NB4 (cell line): ENCODE measurements around the gene SUPT16H.
"Not testable (repeated sequence)": the region's sequence is repeated elsewhere in the genome, so short reads cannot be mapped to it uniquely, and the experiment has no call there.

Source experiments
- DNase-seq: peaks from one replicate; pipeline ENCODE4 v3.0.0; 2010; ENCODE audit warnings: low read depth
- H3K4me3 ChIP-seq: one replicate; pipeline ENCODE4 v1.5.1; 2011; ENCODE audit warnings: mild to moderate bottlenecking, low read depth, low read length, moderate library complexity
- MYC ChIP-seq: IDR thresholded peaks from 2 replicates; pipeline ENCODE4 v1.6.1; 2011; ENCODE audit warnings: low read depth, low read length
- POLR2A ChIP-seq: IDR thresholded peaks from 2 replicates; pipeline ENCODE4 v1.6.1; 2011; ENCODE audit warnings: mild to moderate bottlenecking; ENCODE audit not compliant: insufficient read length; ENCODE audit errors: extremely low read depth
- TF ChIP-seq, protein P1 (sequence below): IDR thresholded peaks from one replicate; pipeline ENCODE4 v1.5.1; 2012; ENCODE audit warnings: low read depth, low read length
- TF ChIP-seq, protein P2 (sequence below): IDR thresholded peaks from 2 replicates; pipeline ENCODE4 v1.6.1; 2011; ENCODE audit warnings: low read depth, low read length

SUPT16H gene

DNA sequence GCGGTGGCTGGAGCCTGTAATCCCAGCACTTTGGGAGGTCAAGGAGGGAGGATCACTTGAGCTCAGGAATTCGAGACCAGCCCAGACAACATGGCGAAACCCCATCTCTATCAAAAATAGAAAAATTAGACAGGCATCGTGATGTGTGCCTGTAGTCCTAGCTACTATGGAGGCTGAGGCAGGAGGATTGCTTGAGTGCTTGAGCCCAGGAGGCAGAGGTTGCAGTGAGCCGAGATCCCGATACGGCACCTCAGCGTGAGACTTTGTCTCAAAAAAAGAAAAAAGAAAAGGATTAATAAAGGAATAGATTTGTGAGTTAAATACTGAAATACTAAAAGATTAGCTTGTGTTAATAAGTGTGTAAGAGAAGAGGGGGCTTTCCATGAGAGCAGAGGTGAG, 74.6 kb downstream of the SUPT16H start:
- no peak for DNase-seq
- no peak for TF ChIP-seq POLR2A
- TF ChIP-seq, protein P1, sequence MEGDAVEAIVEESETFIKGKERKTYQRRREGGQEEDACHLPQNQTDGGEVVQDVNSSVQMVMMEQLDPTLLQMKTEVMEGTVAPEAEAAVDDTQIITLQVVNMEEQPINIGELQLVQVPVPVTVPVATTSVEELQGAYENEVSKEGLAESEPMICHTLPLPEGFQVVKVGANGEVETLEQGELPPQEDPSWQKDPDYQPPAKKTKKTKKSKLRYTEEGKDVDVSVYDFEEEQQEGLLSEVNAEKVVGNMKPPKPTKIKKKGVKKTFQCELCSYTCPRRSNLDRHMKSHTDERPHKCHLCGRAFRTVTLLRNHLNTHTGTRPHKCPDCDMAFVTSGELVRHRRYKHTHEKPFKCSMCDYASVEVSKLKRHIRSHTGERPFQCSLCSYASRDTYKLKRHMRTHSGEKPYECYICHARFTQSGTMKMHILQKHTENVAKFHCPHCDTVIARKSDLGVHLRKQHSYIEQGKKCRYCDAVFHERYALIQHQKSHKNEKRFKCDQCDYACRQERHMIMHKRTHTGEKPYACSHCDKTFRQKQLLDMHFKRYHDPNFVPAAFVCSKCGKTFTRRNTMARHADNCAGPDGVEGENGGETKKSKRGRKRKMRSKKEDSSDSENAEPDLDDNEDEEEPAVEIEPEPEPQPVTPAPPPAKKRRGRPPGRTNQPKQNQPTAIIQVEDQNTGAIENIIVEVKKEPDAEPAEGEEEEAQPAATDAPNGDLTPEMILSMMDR, result no peak
- TF ChIP-seq, protein P2, sequence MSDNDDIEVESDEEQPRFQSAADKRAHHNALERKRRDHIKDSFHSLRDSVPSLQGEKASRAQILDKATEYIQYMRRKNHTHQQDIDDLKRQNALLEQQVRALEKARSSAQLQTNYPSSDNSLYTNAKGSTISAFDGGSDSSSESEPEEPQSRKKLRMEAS, result no peak
- TF ChIP-seq MYC, result no peak
- H3K4me3 ChIP-seq, result no peak overlapping the region

DNA sequence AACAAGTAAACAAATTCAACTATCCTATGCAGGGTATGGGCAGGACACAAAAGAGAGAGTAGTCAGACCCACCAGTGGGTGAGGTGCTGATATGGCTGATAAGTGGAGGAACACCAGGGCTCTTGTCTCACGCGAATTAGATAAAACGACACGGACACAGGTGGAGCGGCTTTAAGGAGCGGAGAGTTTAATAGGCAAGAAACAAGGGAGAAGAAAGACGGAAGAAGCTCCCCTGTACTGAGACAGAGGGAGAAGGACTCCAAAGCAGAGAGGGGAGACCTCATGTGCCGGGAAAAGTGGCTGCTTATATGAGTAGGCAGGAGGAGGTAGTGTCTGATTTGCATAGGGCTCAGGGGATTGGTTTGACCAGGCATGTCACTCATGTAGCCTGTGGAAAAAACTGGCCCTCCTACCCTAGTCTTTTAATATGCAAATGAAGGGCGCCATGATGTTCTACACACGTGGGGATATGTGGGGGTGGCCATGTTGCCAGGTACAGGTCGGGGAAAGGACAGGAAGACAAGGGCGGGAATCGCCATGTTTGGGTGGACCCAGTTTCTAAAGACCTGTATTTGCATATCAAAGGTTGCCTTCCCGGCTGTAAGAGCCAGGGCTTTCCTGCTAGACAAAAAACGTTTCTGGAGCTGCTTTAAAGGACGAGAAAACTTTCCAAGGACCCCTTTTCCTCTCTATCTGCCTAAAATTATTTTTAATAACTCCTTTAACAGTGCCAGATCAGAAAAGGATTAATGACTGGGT, 75.2 kb downstream of the SUPT16H start:
- peak; percentile 35 for DNase-seq

DNA sequence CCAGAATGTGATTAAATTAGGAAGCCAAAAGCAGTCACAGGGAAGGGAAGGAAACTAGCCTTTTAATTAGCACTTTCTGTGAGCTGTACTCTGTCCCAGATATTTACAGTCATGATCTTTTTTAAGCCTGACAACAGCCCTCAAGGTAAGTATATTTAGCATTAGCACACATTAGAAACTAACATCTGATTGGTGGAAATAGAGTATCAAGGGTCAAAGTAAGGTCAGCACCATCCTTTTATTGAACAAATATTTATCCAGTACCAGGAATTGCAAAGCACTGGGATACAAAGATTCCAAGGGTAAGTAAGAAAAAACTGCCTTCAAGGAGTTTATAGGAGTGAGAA, 75.7 kb downstream of the SUPT16H start:
- no peak for DNase-seq
- TF ChIP-seq MYC (no peak), POLR2A (no peak)
- TF ChIP-seq, protein P2, result no peak
- TF ChIP-seq, protein P1, result no peak
- H3K4me3 ChIP-seq, result no peak overlapping the region

More for the DNA sequence above, 75.2 kb downstream of the SUPT16H start:
- H3K4me3 ChIP-seq, result no peak overlapping the region
- TF ChIP-seq, protein P2, result no peak

DNA sequence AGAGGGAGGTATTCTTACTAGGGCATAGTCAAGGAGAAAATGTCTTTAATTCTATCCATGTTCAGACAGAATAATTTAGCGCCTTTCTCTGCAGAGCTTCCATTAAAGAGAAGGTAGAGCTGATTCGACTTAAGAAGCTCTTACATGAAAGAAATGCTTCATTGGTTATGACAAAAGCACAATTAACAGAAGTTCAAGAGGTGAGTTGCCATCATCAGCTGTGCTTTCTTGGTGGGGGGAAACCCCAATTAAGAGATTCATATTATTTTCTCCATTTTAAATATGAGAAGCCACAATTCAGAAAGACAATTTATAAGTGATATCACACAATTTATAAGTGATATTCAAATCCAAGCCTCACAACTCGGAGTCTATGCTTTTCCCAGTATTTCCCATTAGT, 76.2 kb downstream of the SUPT16H start:
- H3K4me3 ChIP-seq, result no peak overlapping the region
- no peak for DNase-seq
- TF ChIP-seq, protein P1, result no peak
- no peak for TF ChIP-seq POLR2A
- TF ChIP-seq MYC, result no peak

DNA sequence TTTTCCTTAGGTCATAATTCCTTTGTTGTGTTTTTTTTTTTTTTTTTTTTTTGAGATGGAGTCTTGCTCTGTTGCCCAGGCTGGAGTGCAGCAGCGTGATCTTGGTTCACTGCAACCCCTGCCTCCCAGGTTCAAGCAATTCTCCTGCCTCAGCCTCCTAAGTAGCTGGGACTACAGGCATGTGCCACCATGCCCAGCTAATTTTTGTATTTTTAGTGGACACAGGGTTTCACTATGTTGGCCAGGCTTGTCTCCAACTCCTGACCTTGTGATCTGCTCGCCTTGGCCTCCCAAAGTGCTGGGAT, 81.0 kb downstream of the SUPT16H start:
- DNase-seq, H3K4me3 ChIP-seq: not testable (repeated sequence)

DNA sequence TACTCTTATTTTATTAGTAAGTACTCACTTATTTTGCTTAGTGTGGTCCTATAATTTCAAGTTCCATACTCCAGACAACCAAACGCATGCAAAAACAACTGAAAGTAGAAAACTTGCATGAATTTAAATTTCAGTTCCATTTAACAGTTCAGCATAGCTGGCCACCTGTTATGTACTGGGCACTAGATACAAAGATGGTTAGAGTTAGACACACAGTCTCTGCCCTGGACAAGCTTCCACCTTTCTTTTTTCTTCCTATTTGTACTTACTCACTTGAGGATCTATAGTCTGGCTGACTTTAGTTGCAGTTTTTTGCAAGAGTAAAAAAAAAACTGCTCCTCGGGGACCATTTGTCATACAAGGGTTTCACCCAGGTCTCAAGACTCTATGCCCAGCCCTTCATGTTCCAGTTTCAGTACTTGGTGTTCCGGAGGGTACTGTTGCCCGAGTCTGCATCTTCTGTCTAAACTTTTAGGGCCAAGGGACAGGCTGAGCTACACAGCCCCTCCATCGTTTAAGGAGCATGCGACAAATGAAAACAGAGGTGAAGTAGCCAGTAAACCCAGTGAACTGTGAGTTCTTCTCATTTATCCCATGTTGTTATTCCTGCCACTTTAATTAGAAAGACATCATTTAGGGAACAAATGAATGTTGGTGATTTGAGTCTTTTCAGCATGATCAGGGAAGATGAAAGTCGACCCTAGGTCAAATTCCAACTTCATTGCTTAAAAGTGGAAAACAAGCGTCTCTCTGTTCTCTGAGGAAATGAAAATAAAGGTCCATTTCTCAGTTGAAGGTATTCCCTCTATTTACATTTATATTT, 81.6 kb downstream of the SUPT16H start:
- DNase-seq, result peak; percentile 27
- no peak overlapping the region for H3K4me3 ChIP-seq
- TF ChIP-seq, protein P1, result no peak
- TF ChIP-seq, protein P2, result no peak
- TF ChIP-seq MYC (no peak), POLR2A (no peak)
